ENCODE results near the gene CD226. TPM values are rescaled to one million over a fixed set of nuclear protein-coding genes. Genes with fewer than 3 reads are reported as not detected.

CD226 gene
- total and polyA plus RNA-seq, 2 of the 4 experiments (the other 2 are of a cell fraction): 0.29 to 1.1 TPM

GRCh38 chr18:69900941-69901340 lies 46.7 kb downstream of the CD226 start:
- no peak overlapping the region for H2AK9ac ChIP-seq (replicated peaks; ENCODE audit: low read depth, low read length, poor library complexity)
- no peaks in the 10 kb centered on the region for H3K36me3 ChIP-seq (ENCODE audit: control insufficient read depth, insufficient read depth, low read length)
- no CpG with 5 or more reads among the region's 2 CpGs for WGBS, 2 experiments (ENCODE audit: extremely low coverage in 2 of 2, insufficient read length in 1 of 2)
- H2BK20ac ChIP-seq (ENCODE audit: low read depth, low read length): no peak overlapping the region
- no peak overlapping the region for H3K14ac ChIP-seq (replicated peaks; ENCODE audit: low read depth, low read length)
- no peak overlapping the region for H4K8ac ChIP-seq (ENCODE audit: low read depth in 2 of 2, low read length in 2 of 2)
- no peak overlapping the region for H4K91ac ChIP-seq (ENCODE audit: insufficient read depth, low read depth, low read length)
- H3K27me3 ChIP-seq (ENCODE audit: control insufficient read depth, insufficient read depth, low read length): no peaks in the 10 kb centered on the region
- H3K18ac ChIP-seq (ENCODE audit: low read depth, low read length): no peak overlapping the region
- H4K20me1 ChIP-seq (ENCODE audit: insufficient read depth, low read length): no peaks in the 10 kb centered on the region
- no peak overlapping the region for H2BK15ac ChIP-seq (ENCODE audit: low read depth, low read length)
- ChIA-PET POLR2A (ENCODE audit: unreplicated experiment) (no interaction called here), CTCF (no interaction called here)
- intact Hi-C loops (cut with micrococcal nuclease) (no loop called here), dilution Hi-C loops (cut with HindIII; ENCODE audit: low sequenced_read_pairs, unreplicated experiment) (no loop called here), in situ Hi-C loops (cut with MboI; ENCODE audit: low sequenced_read_pairs) (no loop called here)
- H3K27ac ChIP-seq (ENCODE audit: insufficient read depth, low read length): no peak overlapping the region
- no peak overlapping the region for H3K4me2 ChIP-seq (ENCODE audit: low read depth, low read length)
- H3K4ac ChIP-seq (ENCODE audit: low read depth, low read length): no peak overlapping the region
- no peak overlapping the region for H2AK5ac ChIP-seq (ENCODE audit: low read depth, low read length)
- no peak overlapping the region for H2AFZ ChIP-seq (replicated peaks; ENCODE audit: low read length, poor library complexity)
- H2BK5ac ChIP-seq (ENCODE audit: low read depth, low read length, poor library complexity, severe bottlenecking): no peak overlapping the region
- no peak overlapping the region for H3K56ac ChIP-seq (ENCODE audit: extremely low read depth, insufficient read depth, low read length)
- H2BK120ac ChIP-seq (ENCODE audit: low read depth, low read length): no peak overlapping the region
- ATAC-seq (ENCODE audit: low read depth): no peak
- H3K4me1 ChIP-seq (ENCODE audit: control insufficient read depth, insufficient read depth, low read length): no peaks in the 10 kb centered on the region
- no peak for DNase-seq
- no peak overlapping the region for H4K5ac ChIP-seq (ENCODE audit: low read depth, low read length)
- H3K4me3 ChIP-seq (ENCODE audit: insufficient read depth, low read depth, low read length): no peak overlapping the region
- no peak overlapping the region for H3K9ac ChIP-seq (ENCODE audit: low read depth, low read length)
- H3K9me3 ChIP-seq (ENCODE audit: control insufficient read depth, insufficient read depth, low read length): no peaks in the 10 kb centered on the region
- no peaks in the 10 kb centered on the region; the same call in 1 of the 2 replicates for H3K9me1 ChIP-seq (ENCODE audit: insufficient read depth, low read length)
- BruUV-seq (replicated peaks): no TSS peak
- TF ChIP-seq, protein P1, sequence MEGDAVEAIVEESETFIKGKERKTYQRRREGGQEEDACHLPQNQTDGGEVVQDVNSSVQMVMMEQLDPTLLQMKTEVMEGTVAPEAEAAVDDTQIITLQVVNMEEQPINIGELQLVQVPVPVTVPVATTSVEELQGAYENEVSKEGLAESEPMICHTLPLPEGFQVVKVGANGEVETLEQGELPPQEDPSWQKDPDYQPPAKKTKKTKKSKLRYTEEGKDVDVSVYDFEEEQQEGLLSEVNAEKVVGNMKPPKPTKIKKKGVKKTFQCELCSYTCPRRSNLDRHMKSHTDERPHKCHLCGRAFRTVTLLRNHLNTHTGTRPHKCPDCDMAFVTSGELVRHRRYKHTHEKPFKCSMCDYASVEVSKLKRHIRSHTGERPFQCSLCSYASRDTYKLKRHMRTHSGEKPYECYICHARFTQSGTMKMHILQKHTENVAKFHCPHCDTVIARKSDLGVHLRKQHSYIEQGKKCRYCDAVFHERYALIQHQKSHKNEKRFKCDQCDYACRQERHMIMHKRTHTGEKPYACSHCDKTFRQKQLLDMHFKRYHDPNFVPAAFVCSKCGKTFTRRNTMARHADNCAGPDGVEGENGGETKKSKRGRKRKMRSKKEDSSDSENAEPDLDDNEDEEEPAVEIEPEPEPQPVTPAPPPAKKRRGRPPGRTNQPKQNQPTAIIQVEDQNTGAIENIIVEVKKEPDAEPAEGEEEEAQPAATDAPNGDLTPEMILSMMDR (conservative IDR thresholded peaks at IDR 0.05; ENCODE audit: low read depth, low read length): no peak
- TF ChIP-seq RAD21 (IDR thresholded peaks at IDR 0.05; ENCODE audit: low read length) (no peak), POLR2A (IDR thresholded peaks at IDR 0.05; ENCODE audit: low read depth, low read length) (no peak), USF2 (IDR thresholded peaks at IDR 0.05; ENCODE audit: low read depth, low read length) (no peak), CHD1 (IDR thresholded peaks at IDR 0.05; ENCODE audit: low read depth, low read length) (no peak), RFX5 (IDR thresholded peaks at IDR 0.05; ENCODE audit: low read depth, low read length) (no peak), FOS (IDR thresholded peaks at IDR 0.05; ENCODE audit: low read depth, low read length) (no peak), ELK1 (IDR thresholded peaks at IDR 0.05; ENCODE audit: borderline replicate concordance, low read depth, low read length) (no peak), CEBPB (IDR thresholded peaks at IDR 0.05; ENCODE audit: low read depth, low read length) (no peak), SMC3 (IDR thresholded peaks at IDR 0.05; ENCODE audit: low read depth, low read length) (no peak), MAZ (IDR thresholded peaks at IDR 0.05; ENCODE audit: borderline replicate concordance, low read depth, low read length) (no peak), MXI1 (IDR thresholded peaks at IDR 0.05; ENCODE audit: borderline replicate concordance, low read depth, low read length) (no peak)
- no peak overlapping the region for H3K23ac ChIP-seq (ENCODE audit: low read depth, low read length)
- no peaks in the 10 kb centered on the region for H3K79me1 ChIP-seq (ENCODE audit: low read depth in 1 of 2, low read length in 2 of 2)

Measured in IMR-90 (cell line).